ENCODE measurements around the gene ANKRD2.
"Not testable (repeated sequence)": the region's sequence is repeated elsewhere in the genome, so short reads cannot be mapped to it uniquely, and the experiment has no call there.

The ANKRD2 gene

GRCh38 chr10:97525683-97526110 is 46.9 kb upstream of the ANKRD2 start:
- H3K27me3 ChIP-seq (ENCODE audit: insufficient read depth, low read length, poor library complexity, severe bottlenecking) = no peaks in the 10 kb centered on the region
- no peaks in the 10 kb centered on the region for H3K9me3 ChIP-seq (ENCODE audit: insufficient read depth, low read depth, low read length)
- no peak overlapping the region for H2AFZ ChIP-seq (ENCODE audit: low read length)
- no peak overlapping the region for H3K4me2 ChIP-seq (ENCODE audit: low read depth, low read length, poor library complexity, severe bottlenecking)
- H3K36me3 ChIP-seq (ENCODE audit: insufficient read depth, low read length) = no peaks in the 10 kb centered on the region
- H3K9me2 ChIP-seq (replicated peaks; ENCODE audit: low read depth, low read length) = no peaks in the 10 kb centered on the region
- H3K4me3 ChIP-seq (ENCODE audit: low read length, poor library complexity, severe bottlenecking) = no peak overlapping the region
- H3K79me2 ChIP-seq (ENCODE audit: insufficient read depth, low read length) = no peaks in the 10 kb centered on the region
- no peaks in the 10 kb centered on the region for H3F3A ChIP-seq (ENCODE audit: low read depth)
- TF ChIP-seq CTCF (conservative IDR thresholded peaks at IDR 0.05; ENCODE audit: low read length) = no peak
- TF ChIP-seq EZH2phosphoT487 (IDR thresholded peaks at IDR 0.05; ENCODE audit: borderline replicate concordance) = no peak
- H3K9ac ChIP-seq (ENCODE audit: low read depth, low read length, poor library complexity, severe bottlenecking) = no peak overlapping the region
- H3K4me1 ChIP-seq (ENCODE audit: insufficient read depth, low read length, poor library complexity, severe bottlenecking) = no peaks in the 10 kb centered on the region
- H4K20me1 ChIP-seq (ENCODE audit: insufficient read depth, low read length, poor library complexity, severe bottlenecking) = no peaks in the 10 kb centered on the region

- not testable (repeated sequence) for H3K79me2 ChIP-seq (ENCODE audit: insufficient read depth, low read length); H3F3A ChIP-seq (ENCODE audit: low read depth)
Observed at GRCh38 chr10:97528876-97529275, 43.7 kb upstream of the ANKRD2 start.

DNA sequence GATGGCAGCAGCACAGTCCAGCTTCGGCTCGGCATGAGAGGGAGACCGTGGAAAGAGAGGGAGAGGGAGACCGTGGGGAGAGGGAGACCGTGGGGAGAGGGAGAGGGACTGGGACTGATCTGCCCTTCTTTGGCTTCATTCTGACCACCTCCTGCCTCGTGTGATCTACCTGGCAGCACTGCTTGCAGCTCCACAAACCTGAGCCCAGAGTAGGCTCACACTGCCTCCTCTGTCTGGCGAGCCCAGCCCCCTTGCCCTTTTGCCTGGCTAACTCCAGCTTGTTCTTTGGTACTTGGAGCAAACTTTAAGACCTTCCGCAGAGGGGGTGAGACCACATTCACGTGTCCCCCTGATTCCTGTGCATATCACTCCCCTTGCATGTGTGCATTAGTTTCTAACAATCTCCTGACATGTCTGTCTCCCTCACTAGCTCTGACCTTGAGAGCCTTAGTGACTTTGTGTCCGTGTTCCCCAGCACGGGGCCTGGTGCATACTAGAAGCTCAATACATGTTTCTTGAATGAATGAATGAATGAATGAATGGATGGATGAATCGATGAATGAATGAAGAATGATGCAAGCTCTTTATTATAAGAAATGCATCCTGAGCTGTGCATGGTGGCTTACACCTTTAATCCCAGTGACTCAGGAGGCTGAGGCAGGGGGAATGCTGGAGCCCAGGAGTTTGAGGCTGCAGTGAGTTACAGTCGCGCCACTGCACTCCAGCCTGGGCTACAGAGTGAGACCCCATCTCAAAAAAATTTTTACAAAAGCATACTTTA is 42.7 kb upstream of the ANKRD2 start:
- no peak overlapping the region for H2AFZ ChIP-seq (ENCODE audit: low read length)
- H3K27me3 ChIP-seq (ENCODE audit: insufficient read depth, low read length, poor library complexity, severe bottlenecking) = no peaks in the 10 kb centered on the region
- no peaks in the 10 kb centered on the region for H3K9me3 ChIP-seq (ENCODE audit: insufficient read depth, low read depth, low read length)

More at GRCh38 chr10:97528876-97529275, 43.7 kb upstream of the ANKRD2 start:
- H3K4me2 ChIP-seq (ENCODE audit: low read depth, low read length, poor library complexity, severe bottlenecking); H3K9me3 ChIP-seq (ENCODE audit: insufficient read depth, low read depth, low read length); H3K36me3 ChIP-seq (ENCODE audit: insufficient read depth, low read length); H3K9ac ChIP-seq (ENCODE audit: low read depth, low read length, poor library complexity, severe bottlenecking); H3K4me3 ChIP-seq (ENCODE audit: low read length, poor library complexity, severe bottlenecking); H3K27me3 ChIP-seq (ENCODE audit: insufficient read depth, low read length, poor library complexity, severe bottlenecking); H4K20me1 ChIP-seq (ENCODE audit: insufficient read depth, low read length, poor library complexity, severe bottlenecking); H3K9me2 ChIP-seq (replicated peaks; ENCODE audit: low read depth, low read length); H2AFZ ChIP-seq (ENCODE audit: low read length); H3K4me1 ChIP-seq (ENCODE audit: insufficient read depth, low read length, poor library complexity, severe bottlenecking): not testable (repeated sequence)

More for the DNA sequence above, 42.7 kb upstream of the ANKRD2 start:
- TF ChIP-seq EZH2phosphoT487 (IDR thresholded peaks at IDR 0.05; ENCODE audit: borderline replicate concordance) (no peak), CTCF (conservative IDR thresholded peaks at IDR 0.05; ENCODE audit: low read length) (no peak)
- Histone ChIP-seq H3K4me3 (ENCODE audit: low read length, poor library complexity, severe bottlenecking) (no peak overlapping the region), H3K4me2 (ENCODE audit: low read depth, low read length, poor library complexity, severe bottlenecking) (no peak overlapping the region), H3K36me3 (ENCODE audit: insufficient read depth, low read length) (no peaks in the 10 kb centered on the region), H3K4me1 (ENCODE audit: insufficient read depth, low read length, poor library complexity, severe bottlenecking) (no peaks in the 10 kb centered on the region), H3K9me2 (replicated peaks; ENCODE audit: low read depth, low read length) (no peaks in the 10 kb centered on the region), H3F3A (ENCODE audit: low read depth) (no peaks in the 10 kb centered on the region), H3K79me2 (ENCODE audit: insufficient read depth, low read length) (no peaks in the 10 kb centered on the region), H4K20me1 (ENCODE audit: insufficient read depth, low read length, poor library complexity, severe bottlenecking) (no peaks in the 10 kb centered on the region), H3K9ac (ENCODE audit: low read depth, low read length, poor library complexity, severe bottlenecking) (no peak overlapping the region)

Data from Loucy (cell line).